Measurements from ENCODE around the gene KHSRP.

Gene KHSRP

GRCh38 chr19:6378486-6378885, 46.1 kb downstream of the KHSRP start:
- DNase-seq (ENCODE audit: low read depth): no peak
- no peak for TF ChIP-seq CTCF (IDR thresholded peaks at IDR 0.05; ENCODE audit: low read depth, low read length, missing control alignments)
- no peak overlapping the region for H3K4me3 ChIP-seq (ENCODE audit: low read depth, low read length)

- no peak for DNase-seq (ENCODE audit: low read depth)
- no peak for TF ChIP-seq CTCF (IDR thresholded peaks at IDR 0.05; ENCODE audit: low read depth, low read length, missing control alignments)
These were observed 46.6 kb downstream of the KHSRP start for GRCh38 chr19:6378041-6378440.

GRCh38 chr19:6376512-6377190, 48.0 kb downstream of the KHSRP start:
- no peak overlapping the region for H3K4me3 ChIP-seq (ENCODE audit: low read depth, low read length)
- no peak for DNase-seq (ENCODE audit: low read depth)
- no peak for TF ChIP-seq CTCF (IDR thresholded peaks at IDR 0.05; ENCODE audit: low read depth, low read length, missing control alignments)

More at GRCh38 chr19:6378041-6378440, 46.6 kb downstream of the KHSRP start:
- no peak overlapping the region for H3K4me3 ChIP-seq (ENCODE audit: low read depth, low read length)

- DNase-seq (ENCODE audit: low read depth): no peak
- no peak for TF ChIP-seq CTCF (IDR thresholded peaks at IDR 0.05; ENCODE audit: low read depth, low read length, missing control alignments)
- H3K4me3 ChIP-seq (ENCODE audit: low read depth, low read length): no peak within 1 kb of the TSS
These were observed 49.1 kb downstream of the KHSRP start, which contains the start of gene PSPN for GRCh38 chr19:6375411-6376010. PSPN (minus strand) TSS chr19:6375933; CDS start chr19:6375849, 84 bp downstream.

GRCh38 chr19:6374711-6375410, 49.8 kb downstream of the KHSRP start:
- TF ChIP-seq CTCF (IDR thresholded peaks at IDR 0.05; ENCODE audit: low read depth, low read length, missing control alignments): no peak
- no peak for DNase-seq (ENCODE audit: low read depth)

GRCh38 chr19:6374161-6374709, 50.4 kb downstream of the KHSRP start:
- no peak for TF ChIP-seq CTCF (IDR thresholded peaks at IDR 0.05; ENCODE audit: low read depth, low read length, missing control alignments)
- peak overlapping the region; percentile 58 for H3K4me3 ChIP-seq (ENCODE audit: low read depth, low read length)
- no peak for DNase-seq (ENCODE audit: low read depth)

More at GRCh38 chr19:6374711-6375410, 49.8 kb downstream of the KHSRP start:
- H3K4me3 ChIP-seq (ENCODE audit: low read depth, low read length): no peak overlapping the region
